ENCODE measurements around the gene ARIH2. TPM values are rescaled to one million over a fixed set of nuclear protein-coding genes. Genes with fewer than 3 reads are reported as not detected.

The ARIH2 gene
- total and polyA plus RNA-seq, 2 of the 8 experiments (the other 6 are each of a cell fraction or from before 2014, with no cell fraction given): 72.9 to 136 TPM

DNA sequence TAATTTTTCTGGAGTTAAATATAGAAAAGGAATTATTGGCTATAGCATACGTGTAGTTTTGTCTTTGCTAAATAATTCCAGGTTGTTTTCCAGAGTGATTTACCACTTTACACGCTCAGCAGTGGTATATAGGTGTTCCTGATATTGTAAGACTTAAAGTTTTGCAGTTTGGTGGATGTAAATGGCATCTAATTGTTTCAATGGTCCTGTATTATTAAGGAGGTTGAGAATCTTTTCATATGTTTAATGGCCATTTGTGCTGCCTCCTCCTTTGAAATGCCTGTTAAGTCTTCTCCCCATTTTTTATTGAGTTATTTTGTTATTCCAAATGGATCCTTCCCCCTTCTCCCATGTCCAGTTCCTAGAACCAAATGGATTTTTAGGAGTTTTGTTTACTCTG lies 44.9 kb downstream of the ARIH2 start:
- DNase-seq (ENCODE audit: low read depth in 1 of 2, low spot score in 2 of 2): no peak
- no peak overlapping the region; the same call in 1 of the 2 replicates for H2BK5ac ChIP-seq (ENCODE audit: low read depth, low read length)
- H3K23ac ChIP-seq (ENCODE audit: insufficient read length): no peak overlapping the region
- no peak for TF ChIP-seq SP1 (IDR thresholded peaks at IDR 0.05; ENCODE audit: low read depth, low read length)
- TF ChIP-seq SRF (IDR thresholded peaks at IDR 0.05; ENCODE audit: low read depth, low read length): no peak
- no peak for TF ChIP-seq POLR2A (IDR thresholded peaks at IDR 0.05; ENCODE audit: control extremely low read depth in 1 of 2, low read depth in 2 of 2, low read length in 2 of 2)
- H3K79me2 ChIP-seq (ENCODE audit: control insufficient read depth in 1 of 2, insufficient read depth in 2 of 2, low read length in 2 of 2): peaks cover 0 to 4% of the 10 kb centered on the region in 2 experiments; a peak in 1 of 4 replicates
- no peak overlapping the region for H4K91ac ChIP-seq (replicated peaks; ENCODE audit: insufficient read length, low read length)
- H4K8ac ChIP-seq (ENCODE audit: extremely low read depth, insufficient read depth, low read length): no peak overlapping the region
- no peak overlapping the region for H3K27ac ChIP-seq (ENCODE audit: low read depth, low read length)
- H2AK5ac ChIP-seq (ENCODE audit: low read depth, low read length): no peak overlapping the region
- H3K36me3 ChIP-seq (ENCODE audit: control insufficient read depth in 2 of 4, insufficient read depth in 4 of 4, low read length in 3 of 4): peaks cover 2 to 28% (median 14%) of the 10 kb centered on the region in 4 experiments; a peak in 7 of 8 replicates
- peak overlapping the region in 1 of 4 experiments; percentile 35; a peak in 1 of 8 replicates for H3K4me3 ChIP-seq (ENCODE audit: extremely low read depth in 1 of 4, insufficient read depth in 2 of 4, low read depth in 3 of 4, low read length in 4 of 4)
- no peak overlapping the region for H3K14ac ChIP-seq (ENCODE audit: insufficient read length)
- no peaks in the 10 kb centered on the region for H3K9me3 ChIP-seq (ENCODE audit: insufficient read depth in 2 of 2, low read depth in 1 of 2, low read length in 1 of 2)
- H2BK120ac ChIP-seq (replicated peaks; ENCODE audit: low read depth, low read length): no peak overlapping the region
- CTCF ChIA-PET (ENCODE audit: partially characterized antibody): no interaction called here
- H3K23me2 ChIP-seq (ENCODE audit: low read depth, low read length): no peaks in the 10 kb centered on the region
- no peak overlapping the region for H3K56ac ChIP-seq (replicated peaks; ENCODE audit: insufficient read length, low read depth, low read length)
- H2BK15ac ChIP-seq (ENCODE audit: low read length): no peak overlapping the region
- POLR2A ChIA-PET (ENCODE audit: partially characterized antibody): interaction anchor here (1.4 to 1.5 kb wide), 2 partner anchors 44 to 130 kb away, joined by 3 to 4 read pairs; partner anchors contain the start of genes QRICH1 and WDR6
- H3K18ac ChIP-seq (ENCODE audit: extremely low read depth, low read length): no peak overlapping the region
- no peak overlapping the region for H4K5ac ChIP-seq (ENCODE audit: insufficient read length, low read depth, low read length)
- H3K79me1 ChIP-seq (ENCODE audit: low read depth, low read length): peaks cover 7% of the 10 kb centered on the region
- no peaks in the 10 kb centered on the region for H3K27me3 ChIP-seq (replicated peaks in 1 of 4; ENCODE audit: control insufficient read depth in 3 of 4, extremely low read depth in 1 of 4, insufficient read depth in 3 of 4, low read length in 3 of 4)
- H3K4me2 ChIP-seq (ENCODE audit: insufficient read depth in 1 of 2, low read depth in 2 of 2, low read length in 2 of 2): peak overlapping the region; percentile 45 to 63; a peak in 3 of 4 replicates
- no peak overlapping the region for H3K9ac ChIP-seq (replicated peaks in 1 of 4; ENCODE audit: extremely low read depth in 1 of 4, low read depth in 3 of 4, low read length in 3 of 4)
- no peaks in the 10 kb centered on the region for H4K20me1 ChIP-seq (replicated peaks in 1 of 2; ENCODE audit: control insufficient read depth in 1 of 2, insufficient read depth in 2 of 2, low read length in 2 of 2)
- no peak overlapping the region for H3K4ac ChIP-seq (replicated peaks; ENCODE audit: insufficient read length, low read depth, low read length)
- peaks cover 3 to 8% (median 5%) of the 10 kb centered on the region in 4 experiments; a peak in 6 of 7 replicates for H3K4me1 ChIP-seq (replicated peaks in 1 of 4; ENCODE audit: control insufficient read depth in 3 of 4, insufficient read depth in 4 of 4, low read length in 3 of 4)
- no peak for FAIRE-seq
- H2BK12ac ChIP-seq (ENCODE audit: low read depth, low read length): no peak overlapping the region
- 43% methylated on average over 2 of the region's 2 CpGs; no CpG with 5 or more reads in 1 of the 2 experiments for WGBS, 2 experiments (ENCODE audit: extremely low coverage in 1 of 2, insufficient coverage in 1 of 2, insufficient read length in 1 of 2, insufficient replicate concordance in 2 of 2, low coverage in 1 of 2, low lambda C conversion rate in 2 of 2, missing lambda C conversion rate in 1 of 2)
- H2AFZ ChIP-seq (ENCODE audit: low read length): no peak overlapping the region
- no peak overlapping the region for H2BK20ac ChIP-seq (ENCODE audit: low read length)

All from H1 (cell line).